Brain microvascular endothelial cell (primary cell): ENCODE results near the gene RDH11.
A peak's percentile ranks its signal among the peaks of the same experiment; 100 is the strongest.

ENCODE experiments used
- DNase-seq: peaks from one replicate; pipeline ENCODE4 v3.0.0-alpha.2; 2020
- H3K27ac ChIP-seq: fragments of 250-450 bp; sonication (Bioruptor Pico); 2 replicates; pipeline ENCODE4 v1.5.1; 2020; ENCODE audit warnings: mild to moderate bottlenecking, moderate library complexity
- H3K27me3 ChIP-seq: fragments of 250-450 bp; sonication (Bioruptor Pico); replicated peaks from 2 replicates; pipeline ENCODE4 v1.5.1; 2020; ENCODE audit warnings: mild to moderate bottlenecking
- H3K36me3 ChIP-seq: fragments of 250-450 bp; sonication (Bioruptor Pico); replicated peaks from 2 replicates; pipeline ENCODE4 v1.5.1; 2020; ENCODE audit warnings: mild to moderate bottlenecking
- H3K4me3 ChIP-seq: 2 replicates; pipeline ENCODE4 v1.5.1; 2011; ENCODE audit warnings: low read depth, mild to moderate bottlenecking, control low read depth, low read length, moderate library complexity
- in situ Hi-C: cut with HindIII; loops from 2 replicates; pipeline ENCODE4 v1.10.0; 2017; ENCODE audit warnings: low sequenced_read_pairs, low pct_ligation_motif_present
- TF ChIP-seq, protein P1 (sequence below): IDR thresholded peaks from 2 replicates; pipeline ENCODE4 v1.5.1; 2011; ENCODE audit warnings: low read depth, mild to moderate bottlenecking, moderate library complexity, low read length, control low read depth, inconsistent platforms; ENCODE audit errors: missing control alignments

Gene RDH11

DNA sequence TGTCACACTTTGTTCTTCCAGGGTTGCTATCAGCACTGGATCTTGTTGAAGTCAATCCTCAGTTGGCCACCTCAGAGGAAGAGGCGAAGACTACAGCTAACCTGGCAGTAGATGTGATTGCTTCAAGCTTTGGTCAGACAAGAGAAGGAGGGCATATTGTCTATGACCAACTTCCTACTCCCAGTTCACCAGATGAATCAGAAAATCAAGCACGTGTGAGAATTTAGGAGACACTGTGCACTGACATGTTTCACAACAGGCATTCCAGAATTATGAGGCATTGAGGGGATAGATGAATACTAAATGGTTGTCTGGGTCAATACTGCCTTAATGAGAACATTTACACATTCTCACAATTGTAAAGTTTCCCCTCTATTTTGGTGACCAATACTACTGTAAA, 44.9 kb downstream of the RDH11 start:
- H3K36me3 ChIP-seq: peaks cover 52% of the 10 kb centered on the region
- no peak overlapping the region for H3K27ac ChIP-seq
- in situ Hi-C loops: no loop called here

DNA sequence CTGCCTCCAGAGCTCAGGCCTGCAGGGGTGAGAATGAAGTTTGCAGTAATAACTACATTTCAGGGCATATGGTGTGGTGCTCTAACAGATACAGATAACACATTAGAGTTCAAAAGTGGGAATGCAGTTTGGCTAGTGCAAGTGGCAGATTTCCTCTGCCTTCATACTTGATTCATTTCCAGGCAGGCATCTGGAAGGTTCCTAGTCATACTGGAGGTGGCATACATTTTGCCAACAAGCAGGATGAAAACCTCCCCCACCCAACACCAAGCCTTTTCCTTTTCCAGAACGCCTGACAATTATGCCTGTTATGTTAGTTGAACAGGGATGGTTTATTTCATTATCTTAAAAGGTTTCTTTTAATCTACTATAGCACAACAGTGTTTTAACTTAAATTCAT, 45.4 kb downstream of the RDH11 start:
- Histone ChIP-seq H3K36me3 (peaks cover 49% of the 10 kb centered on the region), H3K4me3 (no peak overlapping the region), H3K27ac (no peak overlapping the region), H3K27me3 (no peaks in the 10 kb centered on the region)
- no peak for DNase-seq
- TF ChIP-seq, protein P1, sequence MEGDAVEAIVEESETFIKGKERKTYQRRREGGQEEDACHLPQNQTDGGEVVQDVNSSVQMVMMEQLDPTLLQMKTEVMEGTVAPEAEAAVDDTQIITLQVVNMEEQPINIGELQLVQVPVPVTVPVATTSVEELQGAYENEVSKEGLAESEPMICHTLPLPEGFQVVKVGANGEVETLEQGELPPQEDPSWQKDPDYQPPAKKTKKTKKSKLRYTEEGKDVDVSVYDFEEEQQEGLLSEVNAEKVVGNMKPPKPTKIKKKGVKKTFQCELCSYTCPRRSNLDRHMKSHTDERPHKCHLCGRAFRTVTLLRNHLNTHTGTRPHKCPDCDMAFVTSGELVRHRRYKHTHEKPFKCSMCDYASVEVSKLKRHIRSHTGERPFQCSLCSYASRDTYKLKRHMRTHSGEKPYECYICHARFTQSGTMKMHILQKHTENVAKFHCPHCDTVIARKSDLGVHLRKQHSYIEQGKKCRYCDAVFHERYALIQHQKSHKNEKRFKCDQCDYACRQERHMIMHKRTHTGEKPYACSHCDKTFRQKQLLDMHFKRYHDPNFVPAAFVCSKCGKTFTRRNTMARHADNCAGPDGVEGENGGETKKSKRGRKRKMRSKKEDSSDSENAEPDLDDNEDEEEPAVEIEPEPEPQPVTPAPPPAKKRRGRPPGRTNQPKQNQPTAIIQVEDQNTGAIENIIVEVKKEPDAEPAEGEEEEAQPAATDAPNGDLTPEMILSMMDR: no peak
- in situ Hi-C loops: no loop called here

More for the DNA sequence above, 44.9 kb downstream of the RDH11 start:
- Histone ChIP-seq H3K4me3 (no peak overlapping the region), H3K27me3 (no peaks in the 10 kb centered on the region)
- TF ChIP-seq, protein P1: no peak
- peak; percentile 13 for DNase-seq

DNA sequence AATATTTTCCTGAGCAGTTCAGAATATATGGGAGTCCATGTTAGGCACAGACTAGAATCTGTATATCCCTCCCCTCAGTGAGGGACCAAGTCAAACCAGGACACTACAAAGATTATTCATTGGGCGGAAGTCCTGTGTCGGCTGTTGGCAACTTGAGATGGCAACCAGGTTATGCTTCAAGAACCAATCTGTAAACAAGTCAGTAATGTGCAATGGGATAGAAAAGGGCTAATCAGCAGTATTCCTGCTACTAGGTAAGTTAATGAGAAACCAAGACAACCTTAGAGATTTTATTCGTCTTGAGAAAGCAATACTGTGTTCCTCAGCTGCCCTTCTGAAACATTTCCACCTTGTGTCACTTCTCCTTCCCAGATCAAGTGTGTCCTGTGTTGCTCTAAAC, 49.4 kb downstream of the RDH11 start:
- H3K36me3 ChIP-seq: peaks cover 30% of the 10 kb centered on the region
- no peak overlapping the region for H3K4me3 ChIP-seq
- TF ChIP-seq, protein P1: no peak
- no peak overlapping the region for H3K27ac ChIP-seq
- no peak for DNase-seq
- in situ Hi-C loops: no loop called here
- no peaks in the 10 kb centered on the region for H3K27me3 ChIP-seq

DNA sequence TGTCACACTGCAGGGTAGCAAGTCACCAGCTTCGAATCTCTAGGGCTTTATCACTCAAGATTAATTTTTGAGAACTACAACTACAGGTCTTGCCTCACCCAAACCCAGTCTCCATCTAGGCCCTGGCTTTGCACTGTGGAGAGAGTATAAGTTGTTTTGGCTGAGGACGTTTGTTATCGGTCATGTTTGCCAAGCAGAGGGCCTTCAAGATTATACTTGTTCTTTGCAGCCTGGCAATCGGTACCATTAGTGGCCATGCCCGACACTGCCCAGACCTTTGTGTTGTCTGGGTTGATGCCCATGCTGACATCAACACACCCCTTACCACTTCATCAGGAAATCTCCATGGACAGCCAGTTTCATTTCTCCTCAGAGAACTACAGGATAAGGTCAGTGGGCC, 50.1 kb downstream of the RDH11 start:
- TF ChIP-seq, protein P1: no peak
- no peak overlapping the region for H3K27ac ChIP-seq
- DNase-seq: no peak
- in situ Hi-C loops: no loop called here
- H3K4me3 ChIP-seq: no peak overlapping the region
- H3K36me3 ChIP-seq: peaks cover 23% of the 10 kb centered on the region
- no peaks in the 10 kb centered on the region for H3K27me3 ChIP-seq

DNA sequence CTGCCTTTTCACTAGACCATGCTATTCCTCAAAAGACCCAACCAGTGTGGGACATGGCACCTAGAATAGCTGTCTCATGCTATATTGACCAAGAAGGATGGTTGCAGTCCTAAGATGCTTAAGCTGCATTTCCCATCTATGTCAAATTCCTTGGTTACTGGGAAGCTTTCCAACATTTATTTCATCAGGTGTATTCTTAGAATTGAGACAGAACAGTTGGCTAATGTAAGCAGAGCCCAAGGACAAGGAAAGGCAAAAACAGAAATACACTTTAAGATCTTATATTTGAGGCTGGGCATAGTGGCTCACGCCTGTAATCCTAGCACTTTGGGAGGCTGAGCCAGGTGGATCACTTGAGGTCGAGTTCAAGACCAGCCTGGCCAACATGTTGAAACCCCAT, 51.1 kb downstream of the RDH11 start:
- in situ Hi-C loops: no loop called here
- Histone ChIP-seq H3K36me3 (peaks cover 13% of the 10 kb centered on the region), H3K4me3 (no peak overlapping the region), H3K27me3 (no peaks in the 10 kb centered on the region), H3K27ac (no peak overlapping the region)
- no peak for DNase-seq
- TF ChIP-seq, protein P1: no peak

DNA sequence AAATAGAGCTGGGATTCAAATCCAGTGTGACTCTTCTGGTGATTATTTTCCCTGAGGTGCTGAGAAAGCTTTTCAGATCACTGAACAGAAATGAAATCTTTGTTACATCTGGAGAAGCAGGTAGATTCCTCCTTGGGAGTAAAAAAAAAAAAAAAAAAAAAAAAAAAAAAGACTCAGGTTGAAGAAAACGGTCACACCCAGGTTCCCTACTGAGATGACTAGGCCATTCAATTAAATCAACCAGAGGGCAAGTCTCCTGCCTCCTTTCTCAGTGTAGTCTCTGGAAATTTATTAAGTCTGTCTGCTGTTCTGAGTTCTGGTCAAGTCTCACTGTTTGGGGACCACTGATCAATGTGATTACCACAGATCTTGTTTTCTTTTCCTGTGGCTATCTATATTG, 51.9 kb downstream of the RDH11 start:
- TF ChIP-seq, protein P1: no peak
- Histone ChIP-seq H3K27ac (no peak overlapping the region), H3K36me3 (peaks cover 6% of the 10 kb centered on the region), H3K4me3 (no peak overlapping the region), H3K27me3 (no peaks in the 10 kb centered on the region)
- no peak for DNase-seq
- in situ Hi-C loops: no loop called here
